Putamen (tissue), 1 donor: ENCODE measurements around the gene FMO1.
"Not testable (repeated sequence)": the region's sequence is repeated elsewhere in the genome, so short reads cannot be mapped to it uniquely, and the experiment has no call there.

Experiments used
- DNase-seq: peaks from one replicate; pipeline ENCODE4 v3.0.0-alpha.2; 2016; ENCODE audit warnings: low spot score

The FMO1 gene

GRCh38 chr1:171280599-171280998, 32.3 kb downstream of the FMO1 start:
- DNase-seq: no peak

GRCh38 chr1:171286032-171286705, 37.9 kb downstream of the FMO1 start:
- DNase-seq: no peak

GRCh38 chr1:171290621-171291020, 42.3 kb downstream of the FMO1 start:
- no peak for DNase-seq

- no peak for DNase-seq
These were observed 44.5 kb downstream of the FMO1 start for GRCh38 chr1:171292799-171293198.

GRCh38 chr1:171295383-171295782, 47.1 kb downstream of the FMO1 start:
- not testable (repeated sequence) for DNase-seq

GRCh38 chr1:171295821-171296220, 47.5 kb downstream of the FMO1 start:
- no peak for DNase-seq

- DNase-seq: no peak
These were observed 48.6 kb downstream of the FMO1 start for GRCh38 chr1:171296897-171297296.

- no peak for DNase-seq
These were observed 50.4 kb downstream of the FMO1 start for GRCh38 chr1:171298696-171299095.

- no peak for DNase-seq
These were observed 51.0 kb downstream of the FMO1 start for GRCh38 chr1:171299342-171299741.

- no peak for DNase-seq
These were observed 52.1 kb downstream of the FMO1 start for GRCh38 chr1:171300401-171300800.

GRCh38 chr1:171310661-171311087, 62.4 kb downstream of the FMO1 start:
- no peak for DNase-seq

GRCh38 chr1:171311771-171312558, 63.7 kb downstream of the FMO1 start:
- DNase-seq: no peak

- DNase-seq: no peak
These were observed 65.1 kb downstream of the FMO1 start for GRCh38 chr1:171313319-171313834.

GRCh38 chr1:171313835-171314320, 65.6 kb downstream of the FMO1 start, which contains the start of gene FMO4:
Gene FMO4, plus strand, starts transcription at chr1:171314183. Its CDS starts 5,643 bp downstream, at chr1:171319826.
- peak; percentile 94 for DNase-seq

- no peak for DNase-seq
These were observed 81.0 kb downstream of the FMO1 start for GRCh38 chr1:171329251-171329650.

GRCh38 chr1:171334024-171334640, 85.8 kb downstream of the FMO1 start:
- DNase-seq: no peak
